SW 1271 (cell line): ENCODE measurements around the gene DOP1B.
"Not testable (repeated sequence)": the region's sequence is repeated elsewhere in the genome, so short reads cannot be mapped to it uniquely, and the experiment has no call there.

ENCODE experiments used
- DNase-seq, 2 experiments: peaks; one replicate each; lab custom pipeline; 2025; lab: John Stamatoyannopoulos, UW

The DOP1B gene

GRCh38 chr21:36156815-36157670, at the start of gene DOP1B:
DOP1B (plus strand) TSS chr21:36156824; CDS start chr21:36164734, 7,910 bp downstream.
- no peak for DNase-seq

GRCh38 chr21:36109868-36110267, 46.8 kb upstream of the DOP1B start:
- DNase-seq = no peak

- no peak for DNase-seq
These were observed 45.4 kb upstream of the DOP1B start for GRCh38 chr21:36111238-36111637.

- no peak for DNase-seq
These were observed 42.8 kb upstream of the DOP1B start for GRCh38 chr21:36113647-36114428.

- DNase-seq = no peak
These were observed 41.4 kb upstream of the DOP1B start for GRCh38 chr21:36115138-36115730.

GRCh38 chr21:36117286-36117741, 39.3 kb upstream of the DOP1B start:
- no peak for DNase-seq

- DNase-seq = no peak
These were observed 36.2 kb upstream of the DOP1B start for GRCh38 chr21:36120304-36120888.

- peak in 1 of 2 experiments; percentile 16 for DNase-seq
These were observed 33.6 kb upstream of the DOP1B start for GRCh38 chr21:36122977-36123376.

- DNase-seq = no peak
These were observed 32.2 kb upstream of the DOP1B start for GRCh38 chr21:36124395-36124794.

- peak in 1 of 2 experiments; percentile 31 for DNase-seq
These were observed 31.0 kb upstream of the DOP1B start for GRCh38 chr21:36125512-36126207.

GRCh38 chr21:36126208-36126565, 30.4 kb upstream of the DOP1B start:
- DNase-seq = no peak

- DNase-seq = no peak
These were observed 30.0 kb upstream of the DOP1B start for GRCh38 chr21:36126621-36127110.

GRCh38 chr21:36127250-36127904, 29.2 kb upstream of the DOP1B start:
- no peak for DNase-seq

- DNase-seq = no peak
These were observed 28.6 kb upstream of the DOP1B start for GRCh38 chr21:36127977-36128376.

GRCh38 chr21:36129219-36129618, 27.4 kb upstream of the DOP1B start:
- no peak for DNase-seq

- DNase-seq = not testable (repeated sequence)
These were observed 26.2 kb upstream of the DOP1B start for GRCh38 chr21:36130414-36130762.

GRCh38 chr21:36130839-36131238, 25.8 kb upstream of the DOP1B start:
- not testable (repeated sequence) for DNase-seq

- no peak for DNase-seq
These were observed 23.9 kb upstream of the DOP1B start for GRCh38 chr21:36132696-36133095.

GRCh38 chr21:36134803-36135390, 21.7 kb upstream of the DOP1B start, which contains the start of gene CBR3:
CBR3 (plus strand) TSS chr21:36135079; CDS start chr21:36135193, 114 bp downstream.
- peak in 1 of 2 experiments; percentile 17 for DNase-seq

GRCh38 chr21:36135391-36136102, 21.1 kb upstream of the DOP1B start:
- DNase-seq = peak; percentile 10 to 57
